Cardiac fibroblast (primary cell): ENCODE measurements around the gene CUTA.
A peak's percentile ranks its signal among the peaks of the same experiment; 100 is the strongest.
"Not testable (repeated sequence)": the region's sequence is repeated elsewhere in the genome, so short reads cannot be mapped to it uniquely, and the experiment has no call there.

Experiments
- DNase-seq, 2 donors: peaks; one replicate each; pipeline versions ENCODE4 v3.0.0 to v3.0.0-alpha.2; 2010; ENCODE audit warnings: low read depth in 2 of 2
- H3K4me3 ChIP-seq, 2 donors: replicated peaks in 1 of 2; 1 replicate in 1 of 2; 2 replicates in 1 of 2; pipeline ENCODE4 v1.5.1; 2011; ENCODE audit warnings: low read depth in 2 of 2, low read length in 2 of 2, mild to moderate bottlenecking in 2 of 2, moderate library complexity in 1 of 2
- TF ChIP-seq, protein P1 (sequence below): IDR thresholded peaks from one replicate; pipeline ENCODE4 v1.5.1; 2011; ENCODE audit warnings: low read depth, mild to moderate bottlenecking, low read length, inconsistent platforms

CUTA gene

DNA sequence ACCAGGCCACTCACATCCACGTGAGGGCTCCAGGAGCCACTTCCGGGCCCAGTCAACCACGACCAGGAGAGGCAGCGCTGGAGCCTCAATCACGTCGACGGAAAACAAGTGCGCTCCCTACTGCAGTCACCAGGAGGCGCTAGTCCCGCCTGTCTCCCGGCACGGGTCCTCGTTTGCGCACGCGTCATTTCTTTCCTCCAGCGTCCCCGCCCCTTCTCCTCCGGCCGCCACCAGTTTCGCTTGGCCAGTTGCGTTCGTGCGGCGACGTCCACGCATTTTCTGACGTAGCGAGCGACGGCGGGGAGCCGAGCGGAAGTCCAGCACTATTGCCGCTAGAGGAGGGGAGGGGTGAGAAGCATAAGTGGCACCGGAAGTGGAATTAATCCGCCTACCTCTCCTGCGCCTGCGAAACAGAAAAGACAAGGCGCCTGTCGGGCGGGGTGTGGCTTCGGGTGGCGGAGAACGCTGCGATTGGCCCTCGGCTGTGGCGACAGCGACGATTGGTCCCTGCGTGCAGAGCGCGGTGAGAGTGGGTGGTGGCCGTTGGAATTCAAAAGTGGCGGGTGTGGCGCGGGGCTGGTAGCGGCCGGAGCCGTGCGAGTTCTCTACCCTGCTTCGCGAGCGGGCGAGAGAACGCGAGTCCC lies 26.5 kb downstream of the CUTA start, which contains the start of gene KIFC1:
TSS of gene KIFC1 (plus strand) at position 546 of the 644 bp plus-strand sequence. CDS start 163 bp downstream, outside the sequence.
- peak within 1 kb of the TSS; percentile 95 to 97 for H3K4me3 ChIP-seq
- peak; percentile 100 for DNase-seq
- TF ChIP-seq, protein P1, sequence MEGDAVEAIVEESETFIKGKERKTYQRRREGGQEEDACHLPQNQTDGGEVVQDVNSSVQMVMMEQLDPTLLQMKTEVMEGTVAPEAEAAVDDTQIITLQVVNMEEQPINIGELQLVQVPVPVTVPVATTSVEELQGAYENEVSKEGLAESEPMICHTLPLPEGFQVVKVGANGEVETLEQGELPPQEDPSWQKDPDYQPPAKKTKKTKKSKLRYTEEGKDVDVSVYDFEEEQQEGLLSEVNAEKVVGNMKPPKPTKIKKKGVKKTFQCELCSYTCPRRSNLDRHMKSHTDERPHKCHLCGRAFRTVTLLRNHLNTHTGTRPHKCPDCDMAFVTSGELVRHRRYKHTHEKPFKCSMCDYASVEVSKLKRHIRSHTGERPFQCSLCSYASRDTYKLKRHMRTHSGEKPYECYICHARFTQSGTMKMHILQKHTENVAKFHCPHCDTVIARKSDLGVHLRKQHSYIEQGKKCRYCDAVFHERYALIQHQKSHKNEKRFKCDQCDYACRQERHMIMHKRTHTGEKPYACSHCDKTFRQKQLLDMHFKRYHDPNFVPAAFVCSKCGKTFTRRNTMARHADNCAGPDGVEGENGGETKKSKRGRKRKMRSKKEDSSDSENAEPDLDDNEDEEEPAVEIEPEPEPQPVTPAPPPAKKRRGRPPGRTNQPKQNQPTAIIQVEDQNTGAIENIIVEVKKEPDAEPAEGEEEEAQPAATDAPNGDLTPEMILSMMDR, result peak; percentile 96

DNA sequence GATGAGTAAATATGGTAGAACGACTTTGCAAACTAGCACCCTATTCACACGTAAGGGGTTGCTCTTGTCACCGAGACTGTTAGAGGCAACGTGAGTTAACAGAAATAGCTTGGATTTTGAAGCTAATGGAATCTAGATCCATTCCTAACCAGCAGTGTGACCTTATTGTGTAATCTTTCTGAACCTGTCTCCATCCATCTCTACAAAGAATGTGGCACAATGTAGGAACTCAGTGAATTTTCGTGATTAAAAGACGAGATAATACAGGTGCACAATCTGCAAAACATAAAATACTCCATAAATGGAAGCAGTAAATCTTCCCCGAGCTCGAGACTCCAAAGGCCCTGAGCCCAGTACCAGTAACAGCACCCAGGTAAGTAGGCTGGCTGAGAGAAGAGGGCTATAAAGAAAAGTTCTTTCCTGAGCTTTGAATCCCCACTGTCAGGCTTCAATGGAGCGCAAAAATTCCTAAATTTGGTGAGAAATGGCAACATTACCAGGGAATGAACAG lies 27.1 kb downstream of the CUTA start:
- H3K4me3 ChIP-seq, result peak overlapping the region in 1 of 2 donors; percentile 97
- DNase-seq, result no peak
- TF ChIP-seq, protein P1, result no peak

DNA sequence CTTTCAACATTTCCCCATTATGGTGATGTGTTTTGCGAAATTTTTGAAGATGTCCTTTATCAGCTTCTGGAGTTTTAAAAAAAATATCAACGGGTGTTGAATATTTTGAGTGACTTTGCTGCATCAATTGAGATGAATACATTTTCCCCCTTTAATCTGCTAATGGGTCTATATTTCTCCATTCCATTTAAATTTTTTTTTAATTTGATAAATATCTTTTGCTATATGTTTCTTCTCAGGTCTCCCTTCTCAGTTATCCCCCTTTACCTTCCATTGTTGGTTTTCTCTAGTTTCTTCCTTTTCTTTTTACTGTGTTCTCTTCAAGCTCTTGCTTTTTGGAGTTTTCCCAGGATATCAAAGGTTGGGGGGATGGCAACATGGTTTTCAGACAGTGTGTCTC lies 27.7 kb downstream of the CUTA start:
- DNase-seq, result no peak
- no peak overlapping the region for H3K4me3 ChIP-seq
- TF ChIP-seq, protein P1, result no peak

DNA sequence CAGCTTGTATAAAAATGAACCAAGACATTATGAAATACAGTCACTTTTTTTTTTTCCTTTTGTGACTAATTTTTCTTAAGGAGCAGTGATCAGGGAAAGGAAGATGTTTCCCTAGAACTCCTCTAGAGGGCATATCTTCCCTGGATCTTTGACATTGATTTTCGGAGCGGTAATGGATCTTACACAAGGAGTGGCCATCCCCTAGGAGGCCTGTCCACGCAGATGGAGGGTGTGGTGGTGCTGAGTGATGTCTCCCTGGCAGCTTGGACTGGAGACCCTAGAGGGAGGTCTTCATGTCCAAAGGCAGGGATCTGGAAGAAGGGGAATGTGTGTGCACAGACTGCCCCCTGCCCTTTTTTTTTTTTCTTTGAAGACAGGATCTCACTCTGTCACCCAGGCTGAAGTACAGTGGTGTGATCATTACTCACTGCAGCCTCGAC lies 33.3 kb downstream of the CUTA start:
- no peak overlapping the region for H3K4me3 ChIP-seq
- DNase-seq, result peak; percentile 80 to 89
- TF ChIP-seq, protein P1, result peak; percentile 54

DNA sequence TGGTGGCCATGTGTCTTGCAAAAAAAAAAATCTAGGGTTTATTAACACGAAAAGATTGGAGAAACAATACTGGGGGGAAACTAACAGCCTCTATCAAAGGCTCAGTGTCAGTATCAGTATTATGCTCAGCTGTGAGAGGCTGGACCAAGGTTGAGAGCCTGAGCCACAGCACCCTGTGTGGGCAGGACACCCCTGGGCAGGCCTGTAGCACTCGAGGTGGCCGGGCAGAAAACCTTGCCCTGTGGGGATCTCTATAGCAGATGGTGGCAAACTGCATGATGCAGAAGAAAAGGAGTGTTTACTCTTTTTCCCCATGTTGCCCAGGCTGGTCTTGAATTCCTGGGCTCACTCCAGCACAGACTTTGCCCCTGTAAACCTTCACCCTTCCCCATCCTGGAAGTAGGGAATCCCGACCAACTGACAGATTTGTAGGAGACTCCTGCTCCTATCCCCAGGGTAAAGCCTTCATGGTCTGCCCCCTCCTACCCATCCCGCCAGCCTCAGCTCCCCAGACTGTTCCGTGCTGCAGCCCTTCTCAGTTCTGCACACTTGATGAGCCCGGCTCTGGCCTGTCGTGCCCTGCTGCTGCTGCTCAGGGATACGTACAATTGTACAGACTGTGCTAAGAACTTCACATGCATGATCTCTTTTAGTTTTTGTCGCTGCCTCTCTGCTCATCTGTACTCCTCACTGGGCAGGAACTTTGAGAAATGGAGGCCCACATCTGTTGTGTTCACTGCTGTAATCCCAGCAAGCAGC lies 34.3 kb downstream of the CUTA start:
- H3K4me3 ChIP-seq, result no peak overlapping the region
- no peak for DNase-seq
- TF ChIP-seq, protein P1, result no peak

DNA sequence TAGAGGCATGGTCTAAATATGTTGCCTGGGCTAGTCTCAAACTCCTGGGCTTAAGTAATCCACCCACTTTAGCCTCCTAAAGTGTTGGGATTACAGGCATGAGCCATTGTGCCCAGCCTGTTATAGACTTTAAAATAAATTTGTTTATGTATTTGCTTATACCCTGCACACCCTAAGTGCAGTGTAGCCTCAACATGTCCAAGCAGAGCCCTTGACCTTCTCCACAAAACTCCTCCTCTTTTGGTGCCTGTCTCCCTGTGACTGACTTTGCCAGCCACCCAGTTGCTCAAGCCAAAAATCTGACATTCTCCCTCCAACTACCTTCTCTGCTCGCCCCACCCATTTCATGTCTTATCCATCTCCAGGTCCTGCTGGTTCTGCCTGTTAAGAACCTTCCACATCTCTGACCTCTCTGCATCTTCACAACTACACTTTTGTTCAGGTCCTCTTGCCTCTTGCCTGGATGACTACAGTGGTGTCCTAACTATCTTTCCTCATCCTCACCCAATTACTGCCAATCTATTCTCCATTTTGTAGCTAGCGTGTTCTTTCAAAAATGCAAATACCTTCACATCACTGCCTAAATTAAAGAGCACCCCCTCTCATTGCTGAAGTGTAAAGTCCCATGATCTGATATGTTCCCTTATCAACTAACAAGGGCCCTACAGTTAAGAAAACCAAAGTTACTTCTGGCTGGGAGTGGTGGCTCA lies 37.5 kb downstream of the CUTA start:
- no peak for DNase-seq
- H3K4me3 ChIP-seq, result no peak overlapping the region
- TF ChIP-seq, protein P1, result no peak

DNA sequence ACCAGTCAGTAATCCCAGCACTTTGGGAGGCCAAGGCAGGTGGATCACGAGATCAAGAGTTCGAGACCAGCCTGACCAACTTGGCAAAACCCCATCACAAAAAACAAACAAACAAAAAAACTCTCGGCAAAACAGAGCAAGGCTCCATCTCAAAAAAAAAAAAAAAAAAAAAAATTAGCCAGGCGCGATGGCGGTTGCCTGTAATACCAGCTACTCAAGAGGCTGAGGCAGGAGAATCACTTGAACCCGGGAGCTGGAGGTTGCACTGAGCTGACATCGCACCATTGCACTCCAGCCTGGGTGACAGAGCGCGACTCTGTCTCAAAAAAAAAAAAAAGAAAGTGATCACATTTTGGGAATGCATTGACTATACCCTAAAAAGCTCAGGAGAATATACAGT lies 38.7 kb downstream of the CUTA start:
- DNase-seq, H3K4me3 ChIP-seq: not testable (repeated sequence)
